ENCODE data around the gene BBS9. TPM values are rescaled to one million over a fixed set of nuclear protein-coding genes. Genes with fewer than 3 reads are reported as not detected.

Gene BBS9
- total RNA-seq, 2 experiments from 2014 or later, result 9.2 to 9.5 TPM

DNA sequence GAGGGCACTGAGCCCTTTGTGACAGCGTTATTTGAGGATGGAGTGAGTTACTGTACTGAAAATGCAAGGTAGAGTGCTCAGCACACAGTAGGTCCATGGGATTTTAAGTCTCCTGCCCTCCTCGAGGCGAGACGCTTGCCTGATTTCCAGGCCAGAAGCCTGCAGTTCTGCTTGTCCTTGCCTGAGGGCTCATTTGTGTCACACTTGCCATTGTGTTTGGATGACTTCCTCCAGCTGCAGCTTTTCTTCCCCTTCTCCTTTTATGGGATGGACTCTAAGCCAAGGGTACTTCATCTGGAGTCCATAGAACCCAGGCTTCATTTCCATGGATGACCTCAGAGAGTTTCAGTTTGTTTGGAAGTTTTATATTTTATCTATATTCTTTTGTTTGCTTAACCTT is 471.7 kb downstream of the BBS9 start:
- intact Hi-C loops (cut with micrococcal nuclease), result no loop called here
- H3K27me3 Mint-ChIP-seq, result no peaks in the 10 kb centered on the region
- CTCF ChIA-PET, result no interaction called here

DNA sequence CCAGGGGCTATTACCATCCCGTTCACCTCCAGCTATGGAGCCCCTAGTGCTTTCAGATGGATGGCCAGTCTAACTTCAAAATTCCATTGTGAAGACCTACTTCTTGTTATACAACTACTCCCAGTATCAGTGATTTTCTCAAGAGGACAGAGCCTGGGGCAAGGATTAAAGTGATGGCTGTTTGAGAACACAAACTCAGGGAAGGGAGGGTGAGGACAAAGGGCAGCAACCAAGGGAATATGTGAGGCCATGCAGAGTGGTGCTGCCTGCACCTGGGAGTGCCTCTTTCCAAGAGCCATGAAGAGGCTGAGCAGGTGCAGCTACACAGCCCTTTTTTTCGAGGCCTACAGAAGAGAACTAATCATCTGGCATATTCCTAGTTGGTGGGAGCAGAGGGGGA is 472.5 kb downstream of the BBS9 start:
- no peak overlapping the region for H3K4me3 Mint-ChIP-seq
- no peaks in the 10 kb centered on the region for H3K4me1 Mint-ChIP-seq (ENCODE audit: low read depth)
- peaks cover 10% of the 10 kb centered on the region for H3K36me3 Mint-ChIP-seq
- POLR2A ChIA-PET, result no interaction called here
- no peak for DNase-seq
- H3K27me3 Mint-ChIP-seq, result no peaks in the 10 kb centered on the region
- CTCF ChIA-PET, result no interaction called here
- H3K9me3 Mint-ChIP-seq, result no peaks in the 10 kb centered on the region
- no peak overlapping the region for H3K27ac Mint-ChIP-seq
- intact Hi-C loops (cut with micrococcal nuclease), result no loop called here

More for the DNA sequence above, 471.7 kb downstream of the BBS9 start:
- Mint-ChIP-seq H3K4me3 (no peak overlapping the region), H3K4me1 (ENCODE audit: low read depth) (no peaks in the 10 kb centered on the region), H3K36me3 (peaks cover 6% of the 10 kb centered on the region), H3K27ac (no peak overlapping the region), H3K9me3 (no peaks in the 10 kb centered on the region)
- DNase-seq, result no peak
- POLR2A ChIA-PET, result no interaction called here

DNA sequence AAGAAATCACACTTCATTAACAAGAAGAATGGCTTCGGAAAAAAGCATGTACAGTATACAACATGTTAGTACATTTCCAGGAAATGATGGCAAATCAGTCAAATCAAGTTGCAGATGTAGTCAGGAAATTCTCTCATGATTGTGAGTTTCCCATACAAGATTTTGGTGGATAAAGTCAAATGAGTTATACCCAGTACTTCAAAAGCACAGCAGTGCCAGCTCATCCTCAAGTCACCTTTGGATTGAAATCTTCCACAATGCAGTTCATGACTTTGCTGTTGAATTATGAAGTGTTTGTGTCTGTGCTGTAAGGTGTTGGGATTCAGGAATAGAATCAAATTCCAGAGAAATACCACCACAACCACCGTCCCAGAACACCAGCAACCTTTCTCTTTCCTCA is 474.7 kb downstream of the BBS9 start:
- intact Hi-C loops (cut with micrococcal nuclease), result no loop called here
- Mint-ChIP-seq H3K4me1 (ENCODE audit: low read depth) (no peaks in the 10 kb centered on the region), H3K4me3 (no peak overlapping the region), H3K9me3 (peaks cover 5% of the 10 kb centered on the region), H3K27me3 (no peaks in the 10 kb centered on the region), H3K27ac (no peak overlapping the region), H3K36me3 (peaks cover 17% of the 10 kb centered on the region)
- no peak for DNase-seq
- ChIA-PET POLR2A (no interaction called here), CTCF (no interaction called here)

DNA sequence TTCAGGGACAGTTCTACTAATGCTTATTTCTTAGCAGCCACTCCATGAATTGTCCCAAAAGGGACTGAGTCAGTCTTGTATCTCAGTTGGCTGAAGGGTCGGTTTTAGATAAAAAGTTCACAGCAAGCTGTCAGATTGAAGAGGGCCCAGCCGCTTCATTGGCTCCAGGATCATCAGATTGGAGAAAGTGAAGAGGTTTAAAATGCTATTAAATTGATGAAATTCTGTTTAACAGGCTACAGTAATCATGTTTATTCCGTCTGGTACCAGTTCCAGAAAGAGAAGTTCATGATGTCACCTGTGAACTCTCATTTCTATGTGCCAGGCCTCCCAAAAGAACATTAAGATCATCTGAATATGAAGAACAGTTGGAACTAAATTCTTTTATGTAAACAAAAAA is 481.6 kb downstream of the BBS9 start:
- DNase-seq, result no peak
- Mint-ChIP-seq H3K4me3 (no peak overlapping the region), H3K27ac (no peak overlapping the region), H3K9me3 (peaks cover 11% of the 10 kb centered on the region), H3K36me3 (peaks cover 32% of the 10 kb centered on the region), H3K4me1 (ENCODE audit: low read depth) (no peaks in the 10 kb centered on the region), H3K27me3 (no peaks in the 10 kb centered on the region)
- ChIA-PET POLR2A (no interaction called here), CTCF (no interaction called here)
- intact Hi-C loops (cut with micrococcal nuclease), result no loop called here

DNA sequence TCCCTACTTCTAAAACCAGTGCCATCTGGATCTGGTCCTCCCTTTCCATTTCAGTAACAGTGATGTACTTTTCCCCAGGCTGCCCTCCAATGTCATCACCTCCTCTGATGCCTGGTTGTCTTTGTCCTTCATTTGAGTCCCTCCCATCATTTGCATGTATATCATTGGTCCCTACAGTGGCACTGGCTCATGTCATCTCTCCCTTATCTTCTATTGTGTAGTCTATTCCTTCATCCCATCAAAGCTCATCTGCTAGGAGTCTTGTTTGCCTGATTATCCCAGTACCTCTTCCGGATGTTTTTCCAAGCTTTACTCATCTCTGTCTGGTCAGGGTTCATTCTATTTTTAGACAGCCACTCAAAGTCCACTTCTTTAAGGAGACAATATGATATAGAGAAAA is 483.1 kb downstream of the BBS9 start:
- Mint-ChIP-seq H3K4me1 (ENCODE audit: low read depth) (no peaks in the 10 kb centered on the region), H3K4me3 (no peak overlapping the region), H3K36me3 (peaks cover 27% of the 10 kb centered on the region), H3K27me3 (no peaks in the 10 kb centered on the region), H3K9me3 (peaks cover 13% of the 10 kb centered on the region), H3K27ac (no peak overlapping the region)
- POLR2A ChIA-PET, result no interaction called here
- intact Hi-C loops (cut with micrococcal nuclease), result no loop called here
- DNase-seq, result no peak
- CTCF ChIA-PET, result no interaction called here

DNA sequence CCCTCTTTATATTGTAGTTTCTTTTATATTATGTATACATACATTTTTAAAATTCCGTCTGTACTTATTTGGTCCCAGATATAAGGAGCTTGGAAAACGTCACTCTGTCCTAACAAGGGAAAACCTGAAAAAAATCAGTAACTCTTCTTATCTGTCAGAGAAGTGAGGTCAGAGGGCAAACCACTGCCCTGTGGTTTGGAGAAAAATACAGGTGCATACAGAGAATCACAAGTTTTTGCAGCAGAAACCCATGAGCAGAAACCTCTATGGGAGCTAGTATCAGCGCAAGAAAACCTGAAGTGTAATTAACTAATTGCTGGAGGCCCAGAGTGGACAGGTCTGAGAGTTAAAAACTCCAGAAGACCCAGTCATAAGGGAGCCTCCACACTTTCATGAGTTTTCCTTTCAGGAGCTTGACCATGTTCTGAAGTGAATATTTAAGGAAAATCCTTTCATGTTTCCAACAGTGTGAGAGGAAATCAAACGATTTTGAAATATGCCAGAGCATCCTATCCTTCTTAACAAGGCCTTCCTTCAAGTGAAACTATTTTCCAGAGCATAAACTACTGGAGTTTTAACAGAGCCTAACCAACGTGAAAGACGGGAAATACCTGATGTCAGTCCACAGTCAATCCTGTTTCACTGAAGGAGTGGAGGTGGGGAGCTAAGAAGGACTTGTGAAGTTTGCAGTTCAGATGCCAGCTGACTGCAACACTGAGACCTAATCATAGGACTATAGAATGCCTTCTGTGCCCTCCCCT is 485.2 kb downstream of the BBS9 start:
- Mint-ChIP-seq H3K4me3 (no peak overlapping the region), H3K27ac (no peak overlapping the region), H3K27me3 (no peaks in the 10 kb centered on the region), H3K4me1 (ENCODE audit: low read depth) (no peaks in the 10 kb centered on the region), H3K36me3 (peaks cover 26% of the 10 kb centered on the region), H3K9me3 (peaks cover 8% of the 10 kb centered on the region)
- DNase-seq, result no peak
- intact Hi-C loops (cut with micrococcal nuclease), result no loop called here
- ChIA-PET CTCF (interaction anchor here (0.6 kb wide), 1 partner anchor 19 kb away, joined by 3 read pairs; no protein-coding TSS in a partner anchor), POLR2A (no interaction called here)

DNA sequence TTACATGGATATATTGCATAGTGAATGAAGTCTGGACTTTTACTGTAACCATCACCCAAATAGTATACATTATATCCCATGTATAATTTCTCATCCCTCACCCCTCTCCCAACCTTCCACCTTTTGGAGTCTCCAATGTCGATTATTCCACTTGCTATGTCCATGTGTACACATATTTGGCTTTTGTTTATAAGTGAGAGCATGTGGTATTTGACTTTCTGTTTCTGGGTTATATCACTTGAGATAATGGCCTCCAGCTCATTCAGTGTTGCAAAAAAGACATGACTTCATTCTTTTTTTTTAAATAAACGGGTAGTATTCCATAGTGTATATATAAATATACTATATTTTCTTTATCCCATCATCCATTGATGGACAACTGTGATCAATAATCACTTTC is 487.4 kb downstream of the BBS9 start:
- H3K27me3 Mint-ChIP-seq, result no peaks in the 10 kb centered on the region
- CTCF ChIA-PET, result no interaction called here
- H3K9me3 Mint-ChIP-seq, result peaks cover 19% of the 10 kb centered on the region
- H3K4me3 Mint-ChIP-seq, result no peak overlapping the region
- POLR2A ChIA-PET, result no interaction called here
- no peaks in the 10 kb centered on the region for H3K4me1 Mint-ChIP-seq (ENCODE audit: low read depth)
- no peak for DNase-seq
- no peak overlapping the region for H3K27ac Mint-ChIP-seq
- intact Hi-C loops (cut with micrococcal nuclease), result no loop called here
- peaks cover 25% of the 10 kb centered on the region for H3K36me3 Mint-ChIP-seq

DNA sequence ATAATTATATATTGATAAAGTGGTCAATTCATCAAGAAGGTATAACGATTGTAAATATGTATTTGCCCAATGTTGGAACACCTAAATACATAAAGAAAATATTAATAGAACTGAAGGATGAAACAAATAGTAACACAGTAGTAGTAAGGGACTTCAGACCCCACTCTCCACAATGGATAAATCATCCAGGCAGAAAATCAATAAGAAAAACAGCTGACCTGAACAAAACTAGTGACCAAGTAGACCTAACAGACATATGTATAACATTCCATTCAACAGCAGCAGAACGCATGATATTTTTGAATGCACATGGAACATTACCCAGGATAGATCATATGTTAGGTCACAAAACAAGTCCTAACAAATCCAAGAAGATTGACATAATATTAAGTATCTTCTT is 489.9 kb downstream of the BBS9 start:
- no peak for DNase-seq
- no peak overlapping the region for H3K27ac Mint-ChIP-seq
- H3K36me3 Mint-ChIP-seq, result peaks cover 9% of the 10 kb centered on the region
- no peaks in the 10 kb centered on the region for H3K4me1 Mint-ChIP-seq (ENCODE audit: low read depth)
- peaks cover 19% of the 10 kb centered on the region for H3K9me3 Mint-ChIP-seq
- intact Hi-C loops (cut with micrococcal nuclease), result no loop called here
- CTCF ChIA-PET, result no interaction called here
- H3K27me3 Mint-ChIP-seq, result no peaks in the 10 kb centered on the region
- no peak overlapping the region for H3K4me3 Mint-ChIP-seq
- POLR2A ChIA-PET, result no interaction called here

DNA sequence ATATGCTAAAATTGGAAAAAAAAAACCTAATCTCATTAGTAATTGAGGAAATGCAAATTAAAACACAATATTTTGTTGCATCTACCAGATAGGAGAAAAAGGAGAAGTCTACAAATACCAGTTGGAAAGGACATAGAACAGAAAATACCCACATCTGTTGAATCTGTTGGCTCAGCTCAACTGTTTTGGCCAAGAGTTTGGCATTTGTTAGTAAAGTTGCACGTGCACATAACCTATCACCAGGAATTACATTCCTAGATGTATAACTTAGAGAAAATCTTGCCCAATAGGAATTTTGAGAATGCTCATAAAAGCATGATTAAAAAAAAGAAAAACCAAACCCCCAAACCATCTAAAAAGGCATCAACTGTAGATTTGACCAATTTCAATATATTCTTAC is 493.9 kb downstream of the BBS9 start:
- ChIA-PET CTCF (no interaction called here), POLR2A (no interaction called here)
- Mint-ChIP-seq H3K9me3 (peaks cover 21% of the 10 kb centered on the region), H3K27me3 (no peaks in the 10 kb centered on the region), H3K27ac (no peak overlapping the region), H3K36me3 (no peaks in the 10 kb centered on the region), H3K4me3 (no peak overlapping the region), H3K4me1 (ENCODE audit: low read depth) (no peaks in the 10 kb centered on the region)
- intact Hi-C loops (cut with micrococcal nuclease), result no loop called here
- no peak for DNase-seq

DNA sequence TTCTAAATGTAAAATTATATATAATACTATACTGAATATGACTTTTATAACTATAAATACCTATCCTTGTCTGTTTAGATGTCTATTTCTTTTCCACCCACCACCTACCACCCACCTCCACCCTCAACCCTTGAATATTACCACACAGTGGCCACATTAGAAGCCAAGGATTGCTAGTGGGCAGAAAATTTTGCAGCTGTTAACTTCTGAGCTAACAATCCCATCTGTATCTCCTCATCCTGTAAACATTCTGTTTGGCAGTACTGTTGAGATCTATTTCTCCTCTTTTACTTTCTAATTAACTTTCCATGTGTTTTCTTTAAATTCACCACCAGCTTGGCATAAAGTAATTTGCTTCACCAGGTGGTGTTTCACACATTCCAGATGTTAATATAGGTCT is 494.9 kb downstream of the BBS9 start:
- Mint-ChIP-seq H3K27me3 (no peaks in the 10 kb centered on the region), H3K36me3 (no peaks in the 10 kb centered on the region), H3K4me1 (ENCODE audit: low read depth) (no peaks in the 10 kb centered on the region), H3K27ac (no peak overlapping the region), H3K4me3 (no peak overlapping the region), H3K9me3 (peaks cover 21% of the 10 kb centered on the region)
- ChIA-PET POLR2A (no interaction called here), CTCF (no interaction called here)
- intact Hi-C loops (cut with micrococcal nuclease), result no loop called here
- DNase-seq, result no peak

DNA sequence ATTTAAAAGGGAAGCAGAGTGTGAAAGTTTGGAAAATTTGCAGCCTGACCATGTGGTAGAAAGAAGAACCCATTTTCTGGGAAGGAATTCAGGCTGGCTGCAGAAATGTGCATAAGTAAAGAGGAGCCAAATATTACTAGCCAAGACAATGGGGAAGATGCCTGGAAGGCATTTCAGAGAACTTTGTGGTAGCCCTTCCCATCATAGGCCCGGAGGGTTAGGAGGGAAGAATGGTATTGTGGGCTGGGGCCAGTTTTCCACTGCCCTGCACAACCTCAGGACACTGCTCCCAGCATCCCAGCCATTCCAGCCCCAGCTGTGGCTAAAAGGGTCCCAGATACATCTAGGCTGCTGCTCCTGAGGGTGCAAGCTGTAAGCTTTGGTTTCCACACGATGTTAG is 497.5 kb downstream of the BBS9 start:
- no peak overlapping the region for H3K27ac Mint-ChIP-seq
- no peak for DNase-seq
- CTCF ChIA-PET, result no interaction called here
- no peaks in the 10 kb centered on the region for H3K27me3 Mint-ChIP-seq
- POLR2A ChIA-PET, result no interaction called here
- peaks cover 10% of the 10 kb centered on the region for H3K9me3 Mint-ChIP-seq
- H3K4me3 Mint-ChIP-seq, result no peak overlapping the region
- intact Hi-C loops (cut with micrococcal nuclease), result no loop called here
- H3K36me3 Mint-ChIP-seq, result no peaks in the 10 kb centered on the region
- H3K4me1 Mint-ChIP-seq (ENCODE audit: low read depth), result no peaks in the 10 kb centered on the region

DNA sequence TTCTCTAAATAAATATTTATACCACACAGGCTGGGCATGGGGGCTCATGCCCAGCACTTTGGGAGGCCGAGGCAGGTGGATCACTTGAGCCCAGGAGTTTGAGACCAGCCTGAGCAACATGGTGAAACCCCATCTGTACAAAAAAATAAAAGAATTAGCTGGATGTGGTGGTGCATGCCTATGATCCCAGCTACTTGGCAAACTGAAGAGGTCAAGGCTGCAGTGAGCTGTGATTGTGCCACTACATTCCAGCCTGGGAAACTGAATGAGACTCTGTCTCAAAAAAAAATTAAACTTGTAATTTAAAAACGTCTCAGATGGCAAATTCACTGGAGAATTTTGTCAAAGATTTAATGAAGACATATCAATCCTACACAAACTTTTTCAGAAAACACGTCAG is 498.4 kb downstream of the BBS9 start:
- Mint-ChIP-seq H3K9me3 (peaks cover 10% of the 10 kb centered on the region), H3K27ac (no peak overlapping the region), H3K4me3 (no peak overlapping the region), H3K4me1 (ENCODE audit: low read depth) (no peaks in the 10 kb centered on the region), H3K36me3 (no peaks in the 10 kb centered on the region), H3K27me3 (no peaks in the 10 kb centered on the region)
- CTCF ChIA-PET, result no interaction called here
- POLR2A ChIA-PET, result no interaction called here
- DNase-seq, result no peak
- intact Hi-C loops (cut with micrococcal nuclease), result no loop called here

DNA sequence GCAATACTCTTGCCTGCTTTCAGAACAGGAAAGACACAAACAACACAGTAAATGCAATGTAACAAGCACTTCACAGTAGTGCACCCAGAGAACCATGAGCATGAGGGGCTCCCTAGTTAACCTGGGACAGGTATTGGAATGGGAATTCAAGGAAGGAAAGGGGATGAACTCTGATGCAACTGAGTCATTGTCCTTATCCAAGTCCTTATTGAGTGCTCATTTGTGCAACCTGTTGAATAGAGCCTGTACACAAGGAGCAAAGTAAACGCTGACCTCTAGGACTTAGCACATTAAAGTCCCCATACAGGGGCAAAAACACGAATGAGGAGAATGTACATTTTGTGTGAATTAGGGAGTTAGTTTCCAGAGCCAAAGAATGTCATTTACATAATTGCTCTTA is 499.5 kb downstream of the BBS9 start:
- Mint-ChIP-seq H3K27me3 (no peaks in the 10 kb centered on the region), H3K4me1 (ENCODE audit: low read depth) (no peaks in the 10 kb centered on the region), H3K9me3 (peaks cover 10% of the 10 kb centered on the region), H3K36me3 (no peaks in the 10 kb centered on the region), H3K27ac (no peak overlapping the region), H3K4me3 (no peak overlapping the region)
- CTCF ChIA-PET, result no interaction called here
- POLR2A ChIA-PET, result no interaction called here
- intact Hi-C loops (cut with micrococcal nuclease), result no loop called here
- DNase-seq, result no peak

All from activated CD4-positive, alpha-beta memory T cell treated with anti-CD3 and anti-CD28 coated beads for 36 hours (primary cell).